ENCODE measurements around the gene APOBEC2. TPM values are rescaled to one million over a fixed set of nuclear protein-coding genes. Genes with fewer than 3 reads are reported as not detected.

APOBEC2 gene
- total and polyA plus RNA-seq, 9 of the 15 experiments (the other 6 are each of a cell fraction or from before 2014, with no cell fraction given) = 0.25 to 1.6 TPM; not detected in 7

GRCh38 chr6:41073203-41073967, 20.4 kb downstream of the APOBEC2 start (continued):
- TF ChIP-seq, protein P1, sequence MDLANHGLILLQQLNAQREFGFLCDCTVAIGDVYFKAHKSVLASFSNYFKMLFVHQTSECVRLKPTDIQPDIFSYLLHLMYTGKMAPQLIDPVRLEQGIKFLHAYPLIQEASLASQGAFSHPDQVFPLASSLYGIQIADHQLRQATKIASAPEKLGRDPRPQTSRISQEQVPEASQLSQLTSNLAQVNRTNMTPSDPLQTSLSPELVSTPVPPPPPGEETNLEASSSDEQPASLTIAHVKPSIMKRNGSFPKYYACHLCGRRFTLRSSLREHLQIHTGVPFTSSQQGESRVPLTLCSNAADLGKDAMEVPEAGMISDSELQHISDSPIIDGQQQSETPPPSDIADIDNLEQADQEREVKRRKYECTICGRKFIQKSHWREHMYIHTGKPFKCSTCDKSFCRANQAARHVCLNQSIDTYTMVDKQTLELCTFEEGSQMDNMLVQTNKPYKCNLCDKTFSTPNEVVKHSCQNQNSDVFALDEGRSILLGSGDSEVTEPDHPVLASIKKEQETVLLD (IDR thresholded peaks at IDR 0.05) = no peak
- TF ChIP-seq, protein P2, sequence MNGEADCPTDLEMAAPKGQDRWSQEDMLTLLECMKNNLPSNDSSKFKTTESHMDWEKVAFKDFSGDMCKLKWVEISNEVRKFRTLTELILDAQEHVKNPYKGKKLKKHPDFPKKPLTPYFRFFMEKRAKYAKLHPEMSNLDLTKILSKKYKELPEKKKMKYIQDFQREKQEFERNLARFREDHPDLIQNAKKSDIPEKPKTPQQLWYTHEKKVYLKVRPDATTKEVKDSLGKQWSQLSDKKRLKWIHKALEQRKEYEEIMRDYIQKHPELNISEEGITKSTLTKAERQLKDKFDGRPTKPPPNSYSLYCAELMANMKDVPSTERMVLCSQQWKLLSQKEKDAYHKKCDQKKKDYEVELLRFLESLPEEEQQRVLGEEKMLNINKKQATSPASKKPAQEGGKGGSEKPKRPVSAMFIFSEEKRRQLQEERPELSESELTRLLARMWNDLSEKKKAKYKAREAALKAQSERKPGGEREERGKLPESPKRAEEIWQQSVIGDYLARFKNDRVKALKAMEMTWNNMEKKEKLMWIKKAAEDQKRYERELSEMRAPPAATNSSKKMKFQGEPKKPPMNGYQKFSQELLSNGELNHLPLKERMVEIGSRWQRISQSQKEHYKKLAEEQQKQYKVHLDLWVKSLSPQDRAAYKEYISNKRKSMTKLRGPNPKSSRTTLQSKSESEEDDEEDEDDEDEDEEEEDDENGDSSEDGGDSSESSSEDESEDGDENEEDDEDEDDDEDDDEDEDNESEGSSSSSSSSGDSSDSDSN (IDR thresholded peaks at IDR 0.05; ENCODE audit: borderline replicate concordance in 1 of 2, low read depth in 2 of 2, low read length in 2 of 2) = peak; percentile 98 to 99
- TF ChIP-seq SMARCE1 (IDR thresholded peaks at IDR 0.05) = no peak
- peak; percentile 73 for TF ChIP-seq PHF8 (IDR thresholded peaks at IDR 0.05; ENCODE audit: borderline replicate concordance, low read length)
- TF ChIP-seq DACH1 (IDR thresholded peaks at IDR 0.05; ENCODE audit: partially characterized antibody) = no peak
- TF ChIP-seq ZNF639 (CRISPR knock-in tag; conservative IDR thresholded peaks at IDR 0.05 in 1 of 2, IDR thresholded peaks at IDR 0.05 in 1 of 2) = peak in 1 of 2 experiments; percentile 91; a peak in 2 of 4 replicates
- peak in 1 of 2 experiments; percentile 42; a peak in 2 of 4 replicates for TF ChIP-seq RAD21 (CRISPR knock-in tag; conservative IDR thresholded peaks at IDR 0.05 in 1 of 2, IDR thresholded peaks at IDR 0.05 in 1 of 2)
- peak; percentile 73 for TF ChIP-seq BRD9 (IDR thresholded peaks at IDR 0.05; ENCODE audit: low read depth, partially characterized antibody)
- no peak for TF ChIP-seq ZFP1 (CRISPR knock-in tag; IDR thresholded peaks at IDR 0.05)
- TF ChIP-seq TFE3 (CRISPR knock-in tag; IDR thresholded peaks at IDR 0.05) = no peak
- no peak for TF ChIP-seq ZKSCAN8 (CRISPR knock-in tag; IDR thresholded peaks at IDR 0.05)
- TF ChIP-seq ZNF232 (CRISPR knock-in tag; IDR thresholded peaks at IDR 0.05) = peak; percentile 64; the same call in 1 of the 2 replicates
- TF ChIP-seq ZNF184 (CRISPR knock-in tag; IDR thresholded peaks at IDR 0.05) = no peak
- peak; percentile 50 for TF ChIP-seq NELFE (IDR thresholded peaks at IDR 0.05; ENCODE audit: insufficient read depth, insufficient read length)
- peak; percentile 40 to 69; a peak in 3 of 4 replicates for TF ChIP-seq MNT (conservative IDR thresholded peaks at IDR 0.05)
- 0 out of 2 replicates have a peak, but pooled peaks have one; percentile 48 for TF ChIP-seq ETV1 (tag; conservative IDR thresholded peaks at IDR 0.05; ENCODE audit: low read depth)

All from K562 (cell line).